GM12878 (cell line): ENCODE data around the gene CERT1. TPM values are rescaled to one million over a fixed set of nuclear protein-coding genes. Genes with fewer than 3 reads are reported as not detected.

Source experiments
- ASH2L ChIP-seq: fragments of 300-600, 200-600 bp; sonication (generic); IDR thresholded peaks from 2 replicates; pipeline ENCODE4 v1.6.1; 2017; ENCODE audit warnings: low read depth, mild to moderate bottlenecking, borderline replicate concordance
- BACH1 ChIP-seq: fragments of 450-650 bp; IDR thresholded peaks from 2 replicates; pipeline ENCODE4 v1.6.1; 2017; ENCODE audit warnings: mild to moderate bottlenecking, borderline replicate concordance
- BHLHE40 ChIP-seq, 2 experiments: fragments of 450-650 bp in 1 of 2; IDR thresholded peaks; 2 replicates each; pipeline ENCODE4 v1.6.1; 2011 to 2017; ENCODE audit warnings: low read depth in 2 of 2, borderline replicate concordance in 1 of 2, improper control_type of control experiment in 1 of 2, low read length in 1 of 2, mild to moderate bottlenecking in 1 of 2
- CBFB ChIP-seq: IDR thresholded peaks from 2 replicates; pipeline ENCODE4 v1.6.1; 2016; ENCODE audit warnings: antibody characterized with exemption, low read depth
- CREB1 ChIP-seq: IDR thresholded peaks from 2 replicates; pipeline ENCODE4 v1.6.1; 2012; ENCODE audit warnings: low read depth, mild to moderate bottlenecking, inconsistent platforms
- EP300 ChIP-seq, 2 experiments: fragments of 150-350 bp in 1 of 2; IDR thresholded peaks; 2 replicates each; pipeline ENCODE4 v1.6.1; 2011 to 2012; ENCODE audit warnings: low read depth in 2 of 2, low read length in 2 of 2, borderline replicate concordance in 1 of 2, improper control_type of control experiment in 1 of 2, inconsistent platforms in 1 of 2; ENCODE audit not compliant: control insufficient read depth in 1 of 2
- GABPA ChIP-seq: IDR thresholded peaks from 2 replicates; pipeline ENCODE4 v1.6.1; 2014; ENCODE audit warnings: antibody characterized with exemption, low read depth, mild to moderate bottlenecking, inconsistent platforms
- HDGF ChIP-seq: fragments of 450-650 bp; IDR thresholded peaks from 2 replicates; pipeline ENCODE4 v1.6.1; 2016; ENCODE audit warnings: antibody characterized with exemption
- IKZF2 ChIP-seq, 2 experiments: fragments of 450-650 bp; IDR thresholded peaks; 2 replicates each; pipeline ENCODE4 v1.6.1; 2017; ENCODE audit warnings: mild to moderate bottlenecking in 2 of 2, moderate library complexity in 2 of 2
- KAT2A ChIP-seq: conservative IDR thresholded peaks from 2 replicates; pipeline ENCODE4 v1.6.1; 2011; ENCODE audit warnings: low read depth, low read length; ENCODE audit not compliant: control insufficient read depth
- KDM1A ChIP-seq: fragments of 200-600 bp; sonication (generic); IDR thresholded peaks from 2 replicates; pipeline ENCODE4 v1.6.1; 2016; ENCODE audit warnings: borderline replicate concordance
- NFXL1 ChIP-seq: fragments of 450-650 bp; IDR thresholded peaks from 2 replicates; pipeline ENCODE4 v1.6.1; 2017; ENCODE audit warnings: antibody characterized with exemption, mild to moderate bottlenecking, borderline replicate concordance
- NR2C1 ChIP-seq: fragments of 450-650 bp; IDR thresholded peaks from 2 replicates; pipeline ENCODE4 v1.6.1; 2017; ENCODE audit warnings: antibody characterized with exemption, mild to moderate bottlenecking, moderate library complexity
- POLR2AphosphoS2 ChIP-seq: IDR thresholded peaks from 2 replicates; pipeline ENCODE4 v1.6.1; 2011; ENCODE audit warnings: low read depth, mild to moderate bottlenecking, low read length, improper control_type of control experiment, moderate library complexity
- POU2F2 ChIP-seq: IDR thresholded peaks from 3 replicates; pipeline ENCODE4 v1.6.1; 2011; ENCODE audit warnings: low read depth, mild to moderate bottlenecking, low read length, borderline replicate concordance
- RBBP5 ChIP-seq: fragments of 200-600 bp; sonication (generic); conservative IDR thresholded peaks from 2 replicates; pipeline ENCODE4 v1.6.1; 2016
- SPI1 ChIP-seq: IDR thresholded peaks from 2 replicates; pipeline ENCODE4 v1.6.1; 2011; ENCODE audit warnings: low read depth, mild to moderate bottlenecking, low read length, moderate library complexity, borderline replicate concordance; ENCODE audit not compliant: insufficient read depth
- TARDBP ChIP-seq: IDR thresholded peaks from 2 replicates; pipeline ENCODE4 v1.6.1; 2016; ENCODE audit warnings: borderline replicate concordance
- TCF7 ChIP-seq: IDR thresholded peaks from 2 replicates; pipeline ENCODE4 v1.6.1; 2014; ENCODE audit warnings: antibody characterized with exemption, borderline replicate concordance
- polyA plus RNA-seq, 11 experiments: library from polyadenylated mRNA; depleted of rRNA in 4 of 11; unstranded in 6 of 11; stranded (reverse) in 5 of 11; fragments of >200 nt; fragmentation: Nextera tagmentation in 4 of 11; fragmentation: Illumina TruSeq in 1 of 11; extraction: Ambion mirVana in 4 of 11; extraction: Trizol in 1 of 11; gene quantifications; 1 replicate in 1 of 11; 2 replicates in 10 of 11; pipeline versions ENCODE4 v1.2.1 to v1.2.3, GENCODE V29; 2011 to 2016; ENCODE audit warnings: inconsistent platforms in 2 of 11, missing spikeins in 2 of 11, low read depth in 1 of 11
- total RNA-seq, 4 experiments: library from RNA; depleted of rRNA in 3 of 4; stranded (reverse); fragments of >200 nt in 3 of 4; fragmentation: Illumina TruSeq in 1 of 4; extraction: Trizol in 1 of 4; gene quantifications; 2 replicates each; pipeline versions ENCODE4 v1.2.1 to v1.2.3, GENCODE V29; 2013 to 2021
- TF ChIP-seq, protein P1 (sequence below): fragments of 450-650 bp; IDR thresholded peaks from 2 replicates; pipeline ENCODE4 v1.6.1; 2016; ENCODE audit warnings: mild to moderate bottlenecking
- TF ChIP-seq, protein P2 (sequence below): IDR thresholded peaks from 2 replicates; pipeline ENCODE4 v1.6.1; 2011; ENCODE audit warnings: mild to moderate bottlenecking, low read depth, low read length, moderate library complexity; ENCODE audit not compliant: insufficient replicate concordance
- TF ChIP-seq, protein P3 (sequence below): fragments of 450-650 bp; IDR thresholded peaks from 2 replicates; pipeline ENCODE4 v1.6.1; 2016; ENCODE audit warnings: mild to moderate bottlenecking, moderate library complexity, borderline replicate concordance
- TF ChIP-seq, protein P4 (sequence below): fragments of 150-350 bp; IDR thresholded peaks from 2 replicates; pipeline ENCODE4 v1.6.1; 2014; ENCODE audit warnings: mild to moderate bottlenecking, low read depth, low read length

The CERT1 gene
- total and polyA plus RNA-seq, 10 of the 15 experiments (the other 5 are each of a cell fraction or from before 2014, with no cell fraction given) = 7.7 to 36.7 (median 25.6) TPM

DNA sequence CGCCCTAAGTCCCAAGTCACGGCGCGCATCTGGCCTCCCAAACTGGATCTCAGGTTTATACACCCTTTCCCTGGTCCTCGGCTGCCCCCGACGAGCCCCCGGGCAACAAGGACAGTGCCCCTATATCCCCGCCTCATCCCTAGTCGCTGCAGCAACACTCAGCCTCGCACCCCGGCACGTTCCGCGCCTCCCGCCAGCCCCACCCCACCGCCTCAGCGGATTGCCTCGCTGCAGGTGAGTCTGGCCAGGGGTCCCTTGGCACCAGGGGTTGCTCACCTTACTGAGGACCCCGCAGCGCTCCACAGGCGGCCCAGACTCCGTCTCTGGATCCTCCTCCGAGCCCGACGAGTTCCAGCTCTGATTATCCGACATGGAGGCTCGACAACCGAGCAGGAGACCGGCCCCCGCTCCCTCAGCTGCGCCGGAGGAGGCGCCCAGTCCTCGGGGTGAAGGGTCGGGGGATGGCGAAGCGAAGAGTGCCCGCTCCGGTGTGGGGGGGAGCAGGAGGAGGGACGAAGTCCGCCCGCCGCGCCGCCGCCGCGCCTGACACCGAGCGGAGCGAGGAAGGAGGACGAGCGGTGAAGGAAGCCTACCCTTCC is 494 bp downstream of the CERT1 start (continued):
- no peak for TF ChIP-seq KDM1A
- TF ChIP-seq, protein P1, sequence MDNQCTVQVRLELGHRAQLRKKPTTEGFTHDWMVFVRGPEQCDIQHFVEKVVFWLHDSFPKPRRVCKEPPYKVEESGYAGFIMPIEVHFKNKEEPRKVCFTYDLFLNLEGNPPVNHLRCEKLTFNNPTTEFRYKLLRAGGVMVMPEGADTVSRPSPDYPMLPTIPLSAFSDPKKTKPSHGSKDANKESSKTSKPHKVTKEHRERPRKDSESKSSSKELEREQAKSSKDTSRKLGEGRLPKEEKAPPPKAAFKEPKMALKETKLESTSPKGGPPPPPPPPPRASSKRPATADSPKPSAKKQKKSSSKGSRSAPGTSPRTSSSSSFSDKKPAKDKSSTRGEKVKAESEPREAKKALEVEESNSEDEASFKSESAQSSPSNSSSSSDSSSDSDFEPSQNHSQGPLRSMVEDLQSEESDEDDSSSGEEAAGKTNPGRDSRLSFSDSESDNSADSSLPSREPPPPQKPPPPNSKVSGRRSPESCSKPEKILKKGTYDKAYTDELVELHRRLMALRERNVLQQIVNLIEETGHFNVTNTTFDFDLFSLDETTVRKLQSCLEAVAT = no peak
- no peak for TF ChIP-seq EP300 (IDR thresholded peaks at IDR 0.05; ENCODE audit: borderline replicate concordance in 1 of 2, control insufficient read depth in 1 of 2, low read depth in 2 of 2, low read length in 2 of 2)
- peak; percentile 73; the same call in 1 of the 2 replicates for TF ChIP-seq RBBP5
- TF ChIP-seq TARDBP = no peak
- no peak for TF ChIP-seq NFXL1
- TF ChIP-seq CBFB = no peak
- 0 out of 2 replicates have a peak, but pooled peaks have one; percentile 65 for TF ChIP-seq ASH2L
- TF ChIP-seq TCF7 = no peak
- TF ChIP-seq KAT2A = no peak
- TF ChIP-seq, protein P2, sequence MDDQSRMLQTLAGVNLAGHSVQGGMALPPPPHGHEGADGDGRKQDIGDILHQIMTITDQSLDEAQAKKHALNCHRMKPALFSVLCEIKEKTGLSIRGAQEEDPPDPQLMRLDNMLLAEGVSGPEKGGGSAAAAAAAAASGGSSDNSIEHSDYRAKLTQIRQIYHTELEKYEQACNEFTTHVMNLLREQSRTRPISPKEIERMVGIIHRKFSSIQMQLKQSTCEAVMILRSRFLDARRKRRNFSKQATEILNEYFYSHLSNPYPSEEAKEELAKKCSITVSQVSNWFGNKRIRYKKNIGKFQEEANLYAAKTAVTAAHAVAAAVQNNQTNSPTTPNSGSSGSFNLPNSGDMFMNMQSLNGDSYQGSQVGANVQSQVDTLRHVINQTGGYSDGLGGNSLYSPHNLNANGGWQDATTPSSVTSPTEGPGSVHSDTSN = no peak
- no peak for TF ChIP-seq IKZF2 (IDR thresholded peaks at IDR 0.05)
- no peak for TF ChIP-seq GABPA
- TF ChIP-seq, protein P3, sequence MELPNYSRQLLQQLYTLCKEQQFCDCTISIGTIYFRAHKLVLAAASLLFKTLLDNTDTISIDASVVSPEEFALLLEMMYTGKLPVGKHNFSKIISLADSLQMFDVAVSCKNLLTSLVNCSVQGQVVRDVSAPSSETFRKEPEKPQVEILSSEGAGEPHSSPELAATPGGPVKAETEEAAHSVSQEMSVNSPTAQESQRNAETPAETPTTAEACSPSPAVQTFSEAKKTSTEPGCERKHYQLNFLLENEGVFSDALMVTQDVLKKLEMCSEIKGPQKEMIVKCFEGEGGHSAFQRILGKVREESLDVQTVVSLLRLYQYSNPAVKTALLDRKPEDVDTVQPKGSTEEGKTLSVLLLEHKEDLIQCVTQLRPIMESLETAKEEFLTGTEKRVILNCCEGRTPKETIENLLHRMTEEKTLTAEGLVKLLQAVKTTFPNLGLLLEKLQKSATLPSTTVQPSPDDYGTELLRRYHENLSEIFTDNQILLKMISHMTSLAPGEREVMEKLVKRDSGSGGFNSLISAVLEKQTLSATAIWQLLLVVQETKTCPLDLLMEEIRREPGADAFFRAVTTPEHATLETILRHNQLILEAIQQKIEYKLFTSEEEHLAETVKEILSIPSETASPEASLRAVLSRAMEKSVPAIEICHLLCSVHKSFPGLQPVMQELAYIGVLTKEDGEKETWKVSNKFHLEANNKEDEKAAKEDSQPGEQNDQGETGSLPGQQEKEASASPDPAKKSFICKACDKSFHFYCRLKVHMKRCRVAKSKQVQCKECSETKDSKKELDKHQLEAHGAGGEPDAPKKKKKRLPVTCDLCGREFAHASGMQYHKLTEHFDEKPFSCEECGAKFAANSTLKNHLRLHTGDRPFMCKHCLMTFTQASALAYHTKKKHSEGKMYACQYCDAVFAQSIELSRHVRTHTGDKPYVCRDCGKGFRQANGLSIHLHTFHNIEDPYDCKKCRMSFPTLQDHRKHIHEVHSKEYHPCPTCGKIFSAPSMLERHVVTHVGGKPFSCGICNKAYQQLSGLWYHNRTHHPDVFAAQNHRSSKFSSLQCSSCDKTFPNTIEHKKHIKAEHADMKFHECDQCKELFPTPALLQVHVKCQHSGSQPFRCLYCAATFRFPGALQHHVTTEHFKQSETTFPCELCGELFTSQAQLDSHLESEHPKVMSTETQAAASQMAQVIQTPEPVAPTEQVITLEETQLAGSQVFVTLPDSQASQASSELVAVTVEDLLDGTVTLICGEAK = no peak
- TF ChIP-seq, protein P4, sequence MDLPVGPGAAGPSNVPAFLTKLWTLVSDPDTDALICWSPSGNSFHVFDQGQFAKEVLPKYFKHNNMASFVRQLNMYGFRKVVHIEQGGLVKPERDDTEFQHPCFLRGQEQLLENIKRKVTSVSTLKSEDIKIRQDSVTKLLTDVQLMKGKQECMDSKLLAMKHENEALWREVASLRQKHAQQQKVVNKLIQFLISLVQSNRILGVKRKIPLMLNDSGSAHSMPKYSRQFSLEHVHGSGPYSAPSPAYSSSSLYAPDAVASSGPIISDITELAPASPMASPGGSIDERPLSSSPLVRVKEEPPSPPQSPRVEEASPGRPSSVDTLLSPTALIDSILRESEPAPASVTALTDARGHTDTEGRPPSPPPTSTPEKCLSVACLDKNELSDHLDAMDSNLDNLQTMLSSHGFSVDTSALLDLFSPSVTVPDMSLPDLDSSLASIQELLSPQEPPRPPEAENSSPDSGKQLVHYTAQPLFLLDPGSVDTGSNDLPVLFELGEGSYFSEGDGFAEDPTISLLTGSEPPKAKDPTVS = no peak
- TF ChIP-seq CREB1 = no peak
- TF ChIP-seq HDGF = no peak
- TF ChIP-seq BHLHE40 (IDR thresholded peaks at IDR 0.05; ENCODE audit: borderline replicate concordance in 1 of 2, low read depth in 2 of 2, low read length in 1 of 2) = peak; percentile 54 to 87; a peak in 3 of 4 replicates
- TF ChIP-seq BACH1 = 0 out of 2 replicates have a peak, but pooled peaks have one; percentile 20
- no peak for TF ChIP-seq POU2F2
- no peak for TF ChIP-seq SPI1
- TF ChIP-seq POLR2AphosphoS2 = no peak
- TF ChIP-seq NR2C1 = 0 out of 2 replicates have a peak, but pooled peaks have one; percentile 39
